ENCODE data around the gene N4BP2.

Gene N4BP2

GRCh38 chr4:40190880-40191815 is 134.5 kb downstream of the N4BP2 start:
- in situ Hi-C loops (cut with MboI; ENCODE audit: low pct_unique_long_range_greater_than_20kb, low sequenced_read_pairs, unreplicated experiment) = no loop called here
- no peak for DNase-seq (ENCODE audit: low spot score)
- TF ChIP-seq, protein P1, sequence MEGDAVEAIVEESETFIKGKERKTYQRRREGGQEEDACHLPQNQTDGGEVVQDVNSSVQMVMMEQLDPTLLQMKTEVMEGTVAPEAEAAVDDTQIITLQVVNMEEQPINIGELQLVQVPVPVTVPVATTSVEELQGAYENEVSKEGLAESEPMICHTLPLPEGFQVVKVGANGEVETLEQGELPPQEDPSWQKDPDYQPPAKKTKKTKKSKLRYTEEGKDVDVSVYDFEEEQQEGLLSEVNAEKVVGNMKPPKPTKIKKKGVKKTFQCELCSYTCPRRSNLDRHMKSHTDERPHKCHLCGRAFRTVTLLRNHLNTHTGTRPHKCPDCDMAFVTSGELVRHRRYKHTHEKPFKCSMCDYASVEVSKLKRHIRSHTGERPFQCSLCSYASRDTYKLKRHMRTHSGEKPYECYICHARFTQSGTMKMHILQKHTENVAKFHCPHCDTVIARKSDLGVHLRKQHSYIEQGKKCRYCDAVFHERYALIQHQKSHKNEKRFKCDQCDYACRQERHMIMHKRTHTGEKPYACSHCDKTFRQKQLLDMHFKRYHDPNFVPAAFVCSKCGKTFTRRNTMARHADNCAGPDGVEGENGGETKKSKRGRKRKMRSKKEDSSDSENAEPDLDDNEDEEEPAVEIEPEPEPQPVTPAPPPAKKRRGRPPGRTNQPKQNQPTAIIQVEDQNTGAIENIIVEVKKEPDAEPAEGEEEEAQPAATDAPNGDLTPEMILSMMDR (IDR thresholded peaks at IDR 0.05; ENCODE audit: extremely low read depth, insufficient read depth, missing control alignments) = no peak

DNA sequence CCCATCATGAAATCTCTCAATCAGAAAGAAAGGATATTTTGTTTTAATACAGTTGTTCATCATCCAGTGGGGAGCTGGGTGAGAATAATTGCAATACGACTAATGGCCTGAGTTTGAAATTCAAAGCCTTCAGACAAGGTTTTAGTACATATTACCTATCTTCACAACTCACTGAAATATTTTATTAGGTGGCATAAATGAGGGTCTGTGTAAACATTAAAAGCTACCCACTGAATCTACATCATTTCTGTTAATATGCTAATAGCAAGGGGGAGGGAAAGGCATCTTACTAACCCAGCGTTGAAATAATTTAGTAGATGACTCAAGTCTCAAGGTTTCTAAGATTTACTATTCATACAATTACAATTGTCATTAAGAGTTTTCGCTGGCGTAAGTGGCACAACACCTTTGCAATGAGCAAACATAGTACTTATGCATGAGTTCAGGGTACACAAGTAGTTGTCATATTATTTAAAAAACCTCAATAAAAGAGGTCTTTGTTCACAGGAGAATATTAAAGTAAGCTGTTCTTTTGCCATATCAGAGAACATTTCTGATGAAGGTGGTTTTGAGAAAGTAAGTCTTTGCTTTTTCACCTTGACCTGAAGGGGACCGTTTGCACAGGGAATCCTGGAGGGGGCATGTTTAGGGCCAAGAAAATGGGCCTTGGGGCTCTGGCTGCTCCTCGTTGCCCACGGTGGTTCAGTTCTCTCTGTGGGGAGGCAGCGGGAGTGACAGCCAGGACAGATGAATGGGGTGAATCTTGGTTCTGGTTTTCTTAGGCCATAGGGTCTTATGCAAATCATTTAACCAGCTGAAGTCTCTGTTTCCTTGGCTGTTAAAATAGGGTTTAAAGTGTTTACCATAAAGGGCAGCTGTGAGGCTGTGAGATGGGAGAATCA is 135.7 kb downstream of the N4BP2 start:
- DNase-seq (ENCODE audit: low spot score) = no peak
- in situ Hi-C loops (cut with MboI; ENCODE audit: low pct_unique_long_range_greater_than_20kb, low sequenced_read_pairs, unreplicated experiment) = no loop called here
- TF ChIP-seq, protein P1 (IDR thresholded peaks at IDR 0.05; ENCODE audit: extremely low read depth, insufficient read depth, missing control alignments) = no peak

DNA sequence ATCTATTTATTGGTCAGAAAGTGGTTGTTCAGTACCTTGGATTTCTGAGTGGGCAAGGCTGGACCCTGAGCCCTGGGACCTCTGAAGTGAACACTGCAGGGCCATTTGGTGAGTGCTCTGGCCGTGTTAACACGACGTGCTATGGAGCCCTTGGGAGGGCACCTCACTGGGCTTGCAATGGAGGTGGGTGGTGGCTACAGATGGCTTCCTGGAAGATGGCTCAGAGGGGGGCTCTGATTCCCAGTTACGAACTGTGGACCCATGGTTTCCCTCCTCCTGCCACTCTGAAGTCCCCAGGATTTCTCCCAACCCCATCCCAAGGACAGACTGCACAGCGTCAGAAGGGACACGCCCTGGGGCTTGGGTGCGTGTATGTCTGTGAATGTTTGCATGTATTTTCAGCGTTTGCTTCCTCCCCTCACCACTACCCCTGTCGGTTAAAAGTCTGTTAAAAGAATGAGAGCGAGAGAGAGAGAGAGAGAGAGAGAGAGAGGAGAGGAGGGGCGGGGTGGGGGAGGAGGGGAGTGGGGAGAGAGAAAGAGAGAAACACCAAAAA is 136.4 kb downstream of the N4BP2 start:
- in situ Hi-C loops (cut with MboI; ENCODE audit: low pct_unique_long_range_greater_than_20kb, low sequenced_read_pairs, unreplicated experiment) = no loop called here
- TF ChIP-seq, protein P1 (IDR thresholded peaks at IDR 0.05; ENCODE audit: extremely low read depth, insufficient read depth, missing control alignments) = peak; percentile 2
- DNase-seq (ENCODE audit: low spot score) = no peak

GRCh38 chr4:40193578-40193977 is 136.9 kb downstream of the N4BP2 start:
- TF ChIP-seq, protein P1 (IDR thresholded peaks at IDR 0.05; ENCODE audit: extremely low read depth, insufficient read depth, missing control alignments) = no peak
- in situ Hi-C loops (cut with MboI; ENCODE audit: low pct_unique_long_range_greater_than_20kb, low sequenced_read_pairs, unreplicated experiment) = no loop called here
- no peak for DNase-seq (ENCODE audit: low spot score)

DNA sequence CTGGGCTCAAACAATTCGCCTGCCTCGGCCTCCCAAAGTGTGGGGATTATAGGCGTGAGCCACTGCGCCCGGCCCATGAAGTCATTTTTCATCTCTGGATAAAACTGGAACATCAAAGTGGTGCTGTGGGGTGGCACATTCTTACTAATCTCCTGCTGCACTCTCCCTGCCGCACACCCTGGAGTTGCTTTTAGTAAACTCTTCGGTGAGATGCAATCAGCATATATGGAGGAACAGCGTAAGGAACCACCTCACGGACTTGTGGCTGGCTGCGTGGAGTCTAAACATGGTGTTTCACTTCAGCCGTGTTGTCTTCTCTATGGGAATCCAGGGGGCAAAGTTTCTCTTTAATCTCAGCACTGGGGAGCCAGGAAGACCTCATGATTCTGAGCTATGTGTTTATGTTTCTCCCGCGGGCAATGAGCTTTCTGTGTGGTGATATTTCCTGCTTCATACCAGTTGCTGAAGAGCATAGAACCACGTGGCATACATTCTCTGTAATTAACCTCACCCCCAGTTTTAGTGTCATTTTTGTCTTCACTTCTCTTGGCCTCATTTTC is 138.0 kb downstream of the N4BP2 start:
- in situ Hi-C loops (cut with MboI; ENCODE audit: low pct_unique_long_range_greater_than_20kb, low sequenced_read_pairs, unreplicated experiment) = no loop called here
- no peak for DNase-seq (ENCODE audit: low spot score)

More for the DNA sequence above, 138.0 kb downstream of the N4BP2 start:
- TF ChIP-seq, protein P1 (IDR thresholded peaks at IDR 0.05; ENCODE audit: extremely low read depth, insufficient read depth, missing control alignments) = no peak
